ENCODE measurements around the gene GOLGA8N.

The GOLGA8N gene

DNA sequence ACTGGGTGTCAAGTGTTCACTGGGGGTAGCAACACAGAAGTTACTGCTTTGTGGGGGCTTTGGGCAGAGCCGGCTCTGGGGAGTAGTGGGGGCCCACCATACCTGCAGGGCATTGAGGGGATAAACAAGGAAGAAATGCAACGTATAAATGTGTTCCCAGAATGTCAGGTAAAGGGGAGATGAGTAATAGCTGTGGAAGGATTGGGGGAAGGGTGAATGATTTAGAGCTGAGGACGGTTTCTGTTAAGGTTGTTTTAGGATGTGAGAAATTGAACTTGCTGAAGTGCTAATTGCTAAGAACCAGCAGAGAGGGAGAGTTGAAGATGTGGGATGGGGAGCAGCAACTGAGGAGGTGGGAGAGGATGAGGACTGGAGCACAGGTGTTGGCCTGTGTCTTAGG, 58.9 kb downstream of the GOLGA8N start:
- DNase-seq: no peak

DNA sequence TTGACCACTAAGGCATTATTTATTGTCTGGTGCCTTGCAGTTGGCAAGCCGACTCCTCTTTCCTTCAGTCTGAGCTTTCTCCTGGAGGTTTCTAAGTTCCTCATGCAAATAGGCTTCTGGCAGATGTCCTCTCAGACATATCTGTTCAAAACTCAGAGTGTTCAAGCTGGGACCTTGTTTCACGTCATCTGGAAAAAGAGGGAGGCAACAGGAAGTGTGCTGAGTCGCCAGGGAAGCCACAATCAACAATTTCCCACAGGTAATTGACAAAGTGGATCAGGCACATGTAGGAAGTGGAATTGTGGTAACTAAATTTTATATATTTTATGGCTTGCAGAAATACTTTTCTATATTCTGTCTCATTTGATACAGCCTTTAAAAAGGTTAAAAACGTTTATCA, 62.8 kb downstream of the GOLGA8N start:
- no peak for DNase-seq

DNA sequence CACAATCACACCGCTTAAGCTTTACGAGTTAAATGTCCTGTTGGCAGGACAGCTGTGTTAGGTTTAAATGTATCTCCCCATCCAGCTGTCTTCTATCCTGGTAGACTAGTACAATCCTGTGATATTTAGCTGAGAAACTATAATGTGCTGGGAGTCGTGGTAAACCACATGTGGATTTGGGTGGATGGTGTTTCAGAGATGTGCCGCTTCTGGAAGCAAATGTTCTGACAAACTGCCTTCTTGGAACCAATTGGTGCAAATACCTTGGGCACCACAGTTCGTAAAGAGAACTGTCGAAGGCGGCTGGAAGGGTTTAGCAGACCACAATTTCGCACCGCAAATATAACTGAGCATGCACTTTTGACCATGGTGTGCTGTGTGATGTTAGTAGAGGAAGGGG, 63.2 kb downstream of the GOLGA8N start:
- no peak for DNase-seq
